C4-2B (cell line): ENCODE data around the gene SCLY.

Experiments
- CTCF ChIP-seq: fragments of 450-650 bp; conservative IDR thresholded peaks from 2 replicates; pipeline ENCODE4 v1.5.1; 2017; ENCODE audit warnings: mild to moderate bottlenecking
- ZFX ChIP-seq: fragments of 450-650 bp; IDR thresholded peaks from 2 replicates; pipeline ENCODE4 v1.6.1; 2017

- TF ChIP-seq CTCF = no peak
- TF ChIP-seq ZFX = no peak
These were observed 8.4 kb downstream of the SCLY start for GRCh38 chr2:238069021-238069709.
